ENCODE measurements around the gene ST3GAL4. TPM values are rescaled to one million over a fixed set of nuclear protein-coding genes. Genes with fewer than 3 reads are reported as not detected.

ST3GAL4 gene
- total and polyA plus RNA-seq, 2 of the 8 experiments (the other 6 are each of a cell fraction or from before 2014, with no cell fraction given), result 15.6 to 20.0 TPM

- Histone ChIP-seq H3K27ac (ENCODE audit: low read depth, low read length) (no peak overlapping the region), H3K36me3 (ENCODE audit: control insufficient read depth in 2 of 4, insufficient read depth in 4 of 4, low read length in 3 of 4) (no peaks in the 10 kb centered on the region; a peak in 1 of 8 replicates), H3K27me3 (replicated peaks in 1 of 4; ENCODE audit: control insufficient read depth in 3 of 4, extremely low read depth in 1 of 4, insufficient read depth in 3 of 4, low read length in 3 of 4) (no peaks in the 10 kb centered on the region), H4K91ac (replicated peaks; ENCODE audit: insufficient read length, low read length) (no peak overlapping the region), H4K8ac (ENCODE audit: extremely low read depth, insufficient read depth, low read length) (no peak overlapping the region), H3K56ac (replicated peaks; ENCODE audit: insufficient read length, low read depth, low read length) (no peak overlapping the region), H3K4me3 (ENCODE audit: extremely low read depth in 1 of 4, insufficient read depth in 2 of 4, low read depth in 3 of 4, low read length in 4 of 4) (no peak overlapping the region), H3K4me2 (ENCODE audit: insufficient read depth in 1 of 2, low read depth in 2 of 2, low read length in 2 of 2) (no peak overlapping the region), H2AK5ac (ENCODE audit: low read depth, low read length) (no peak overlapping the region), H3K23ac (ENCODE audit: insufficient read length) (no peak overlapping the region), H3K4ac (replicated peaks; ENCODE audit: insufficient read length, low read depth, low read length) (no peak overlapping the region), H4K20me1 (replicated peaks in 1 of 2; ENCODE audit: control insufficient read depth in 1 of 2, insufficient read depth in 2 of 2, low read length in 2 of 2) (peaks cover 0 to 16% of the 10 kb centered on the region in 2 experiments), H3K14ac (ENCODE audit: insufficient read length) (no peak overlapping the region), H3K18ac (ENCODE audit: extremely low read depth, low read length) (no peak overlapping the region), H2BK20ac (ENCODE audit: low read length) (no peak overlapping the region), H3K9ac (replicated peaks in 1 of 4; ENCODE audit: extremely low read depth in 1 of 4, low read depth in 3 of 4, low read length in 3 of 4) (no peak overlapping the region), H3K9me3 (ENCODE audit: insufficient read depth in 2 of 2, low read depth in 1 of 2, low read length in 1 of 2) (peaks cover 7 to 12% of the 10 kb centered on the region in 2 experiments; a peak in 3 of 4 replicates), H2BK12ac (ENCODE audit: low read depth, low read length) (no peak overlapping the region), H3K23me2 (ENCODE audit: low read depth, low read length) (peaks cover 13% of the 10 kb centered on the region), H4K5ac (ENCODE audit: insufficient read length, low read depth, low read length) (no peak overlapping the region), H2BK120ac (replicated peaks; ENCODE audit: low read depth, low read length) (no peak overlapping the region), H2AFZ (ENCODE audit: low read length) (no peak overlapping the region), H3K79me1 (ENCODE audit: low read depth, low read length) (peaks cover 4% of the 10 kb centered on the region), H2BK5ac (ENCODE audit: low read depth, low read length) (no peak overlapping the region), H3K79me2 (ENCODE audit: control insufficient read depth in 1 of 2, insufficient read depth in 2 of 2, low read length in 2 of 2) (no peaks in the 10 kb centered on the region), H3K4me1 (replicated peaks in 1 of 4; ENCODE audit: control insufficient read depth in 3 of 4, insufficient read depth in 4 of 4, low read length in 3 of 4) (peaks cover 1 to 5% (median 2%) of the 10 kb centered on the region in 4 experiments; a peak in 4 of 7 replicates), H2BK15ac (ENCODE audit: low read length) (no peak overlapping the region)
- FAIRE-seq (no peak), DNase-seq (ENCODE audit: low read depth in 1 of 2, low spot score in 2 of 2) (no peak)
- no peak for TF ChIP-seq USF2 (IDR thresholded peaks at IDR 0.05; ENCODE audit: low read length)
- TF ChIP-seq TBP (IDR thresholded peaks at IDR 0.05; ENCODE audit: low read depth, low read length), result no peak
- TF ChIP-seq NANOG (IDR thresholded peaks at IDR 0.05; ENCODE audit: insufficient read depth, low read depth, low read length, poor library complexity, severe bottlenecking), result no peak
- no peak for TF ChIP-seq RAD21 (IDR thresholded peaks at IDR 0.05 in 1 of 2, conservative IDR thresholded peaks at IDR 0.05 in 1 of 2; ENCODE audit: low read depth in 2 of 2, low read length in 2 of 2)
- no peak for TF ChIP-seq POLR2A (IDR thresholded peaks at IDR 0.05; ENCODE audit: control extremely low read depth in 1 of 2, low read depth in 2 of 2, low read length in 2 of 2)
- no peak for TF ChIP-seq JUN (IDR thresholded peaks at IDR 0.05; ENCODE audit: low read depth, low read length)
- no peak for TF ChIP-seq FOSL1 (IDR thresholded peaks at IDR 0.05; ENCODE audit: insufficient read depth, low read depth, low read length)
- TF ChIP-seq SIN3A (conservative IDR thresholded peaks at IDR 0.05 in 1 of 2, IDR thresholded peaks at IDR 0.05 in 1 of 2; ENCODE audit: low read depth in 1 of 2, low read length in 2 of 2), result no peak
- no peak for TF ChIP-seq CREB1 (IDR thresholded peaks at IDR 0.05)
- TF ChIP-seq TAF1 (IDR thresholded peaks at IDR 0.05; ENCODE audit: low read depth, low read length), result no peak
- no peak for TF ChIP-seq SP4 (IDR thresholded peaks at IDR 0.05; ENCODE audit: low read length)
- ChIA-PET POLR2A (ENCODE audit: partially characterized antibody) (no interaction called here), CTCF (ENCODE audit: partially characterized antibody) (interaction anchor here (1.2 to 3.2 kb wide), 5 partner anchors 10 to 34 kb away, joined by 3 to 21 read pairs (median 4); no protein-coding TSS in a partner anchor)
- 73% methylated on average over 8 of the region's 10 CpGs; no CpG with 5 or more reads in 1 of the 2 experiments for WGBS, 2 experiments (ENCODE audit: extremely low coverage in 1 of 2, insufficient coverage in 1 of 2, insufficient read length in 1 of 2, insufficient replicate concordance in 2 of 2, low coverage in 1 of 2, low lambda C conversion rate in 2 of 2, missing lambda C conversion rate in 1 of 2)
Observed at GRCh38 chr11:126446581-126446980, 91.1 kb downstream of the ST3GAL4 start.
